HG02623 (cell line): ENCODE results near the gene XRCC3.
"Not testable (repeated sequence)": the region's sequence is repeated elsewhere in the genome, so short reads cannot be mapped to it uniquely, and the experiment has no call there.

ENCODE experiments used
- ATAC-seq: cut with Tn5 transposase; IDR thresholded peaks from one replicate; pipeline ENCODE4 v1.9.1; 2021; ENCODE audit warnings: moderate library complexity; ENCODE audit not compliant: unreplicated experiment

Gene XRCC3

DNA sequence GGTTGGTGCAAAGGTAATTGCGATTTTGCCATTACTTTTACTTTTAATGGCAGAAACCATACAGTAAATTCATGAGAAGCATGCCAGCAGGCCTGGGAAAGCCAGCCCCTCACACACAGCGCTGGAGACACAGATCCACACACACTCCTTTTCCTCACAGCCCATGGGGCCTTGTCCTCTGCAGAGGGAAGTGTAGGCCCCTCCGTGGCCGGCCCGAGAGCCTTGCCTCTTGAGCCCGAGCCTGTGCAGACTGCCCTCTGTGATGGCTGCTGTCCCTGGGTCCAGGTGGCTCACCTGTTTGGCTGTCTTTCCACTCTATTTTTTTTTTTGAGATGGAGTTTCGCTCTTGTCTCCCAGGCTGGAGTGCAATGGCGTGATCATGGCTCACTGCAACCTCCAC lies 39.3 kb downstream of the XRCC3 start:
- ATAC-seq, result no peak

DNA sequence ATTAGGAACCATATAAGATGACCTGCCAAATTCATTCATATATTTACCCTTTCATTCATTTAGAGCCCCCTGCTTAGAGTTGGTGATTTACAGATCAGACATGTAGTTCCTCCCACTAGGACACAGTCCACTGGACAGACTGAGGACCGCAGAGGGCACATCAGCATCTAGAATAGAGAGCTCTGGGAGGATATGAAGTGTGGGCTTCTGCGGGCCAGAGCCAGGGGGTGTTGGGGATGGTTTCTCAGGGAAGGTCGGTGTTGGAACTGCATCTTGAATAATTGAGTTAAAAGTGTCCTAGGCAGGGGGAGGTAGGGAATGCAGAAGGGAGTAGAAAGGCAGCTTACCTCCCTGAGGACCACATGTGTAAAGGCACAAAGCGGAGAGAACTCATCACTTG lies 43.3 kb downstream of the XRCC3 start:
- ATAC-seq, result no peak

- ATAC-seq, result no peak
Measured at GRCh38 chr14:103669370-103669769, 45.9 kb downstream of the XRCC3 start.

- ATAC-seq, result no peak
Measured at GRCh38 chr14:103668117-103668516, 47.1 kb downstream of the XRCC3 start.

DNA sequence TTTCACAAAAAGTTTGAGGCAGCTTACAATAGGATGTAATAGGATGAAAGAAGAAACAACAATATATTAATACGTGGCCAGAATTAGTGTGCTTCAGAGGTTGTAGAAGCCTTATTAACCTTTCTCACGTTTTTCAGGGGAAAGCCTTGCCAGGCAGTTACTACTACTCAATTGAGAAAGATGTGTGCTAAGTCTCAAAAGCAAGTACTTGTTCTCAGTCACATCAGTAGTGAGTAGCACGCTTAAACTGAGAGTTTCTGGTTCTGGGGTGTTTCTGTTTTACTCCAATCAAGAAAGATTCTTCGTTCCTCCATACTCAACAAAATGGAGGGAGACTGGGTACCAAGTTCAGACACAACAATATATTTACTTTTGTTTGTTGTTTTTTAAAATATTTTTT lies 47.6 kb downstream of the XRCC3 start:
- no peak for ATAC-seq

GRCh38 chr14:103663506-103663905 lies 51.7 kb downstream of the XRCC3 start:
- no peak for ATAC-seq

DNA sequence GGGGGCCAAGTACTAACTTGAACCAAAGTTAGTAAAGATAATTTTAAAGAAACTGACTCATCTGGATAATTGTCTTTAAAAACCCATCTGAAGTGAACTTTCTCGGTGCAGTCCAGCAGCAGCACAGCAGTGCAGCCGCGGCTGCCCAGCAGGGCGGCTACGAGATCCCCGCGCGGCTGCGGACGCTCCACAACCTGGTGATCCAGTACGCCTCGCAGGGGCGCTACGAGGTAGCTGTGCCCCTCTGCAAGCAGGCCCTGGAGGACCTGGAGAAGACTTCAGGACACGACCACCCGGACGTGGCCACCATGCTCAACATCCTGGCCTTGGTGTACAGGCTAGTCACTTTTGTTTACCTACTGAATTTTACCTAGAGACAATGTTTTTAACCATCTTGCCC lies 52.7 kb downstream of the XRCC3 start:
- no peak for ATAC-seq

GRCh38 chr14:103662029-103662428 lies 53.2 kb downstream of the XRCC3 start:
- no peak for ATAC-seq

DNA sequence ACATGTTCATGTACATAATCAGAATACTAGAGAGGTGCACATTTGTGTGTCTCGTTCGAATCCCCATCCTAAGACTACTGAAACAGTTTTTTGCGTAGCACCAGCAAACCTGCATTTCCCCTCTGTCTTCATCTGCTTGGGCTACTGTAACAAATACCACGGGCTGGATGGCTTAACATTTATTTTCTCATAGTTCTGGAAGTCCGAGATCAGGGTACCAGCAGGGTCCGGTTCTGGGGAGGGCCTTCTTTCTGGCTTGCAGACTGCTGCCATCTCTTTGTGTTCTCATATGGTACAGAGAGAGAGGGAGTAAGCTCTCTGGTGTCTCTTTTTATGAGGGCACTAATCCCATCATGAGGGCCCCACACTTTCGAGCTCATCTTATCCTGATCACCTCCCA lies 55.6 kb downstream of the XRCC3 start:
- no peak for ATAC-seq

- no peak for ATAC-seq
Measured at GRCh38 chr14:103657471-103657870, 57.8 kb downstream of the XRCC3 start.

DNA sequence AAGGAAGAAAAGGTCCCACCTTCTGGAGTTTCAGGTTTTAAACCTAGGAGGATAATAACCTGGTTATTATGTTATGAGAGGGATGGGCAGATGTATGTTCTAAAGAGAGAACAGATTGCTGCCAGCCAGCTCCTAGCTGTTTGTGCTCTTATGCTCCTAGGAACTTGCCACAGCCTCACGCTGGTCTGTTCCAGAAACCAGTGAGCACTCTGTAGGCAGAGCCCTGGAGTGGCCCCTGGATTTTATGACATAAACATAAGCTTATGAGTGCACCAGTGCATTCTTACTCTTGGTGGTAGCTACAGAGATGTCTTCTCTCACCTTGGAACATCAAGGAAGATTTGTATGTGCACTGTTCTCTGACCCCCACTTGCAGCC lies 58.5 kb downstream of the XRCC3 start:
- no peak for ATAC-seq

DNA sequence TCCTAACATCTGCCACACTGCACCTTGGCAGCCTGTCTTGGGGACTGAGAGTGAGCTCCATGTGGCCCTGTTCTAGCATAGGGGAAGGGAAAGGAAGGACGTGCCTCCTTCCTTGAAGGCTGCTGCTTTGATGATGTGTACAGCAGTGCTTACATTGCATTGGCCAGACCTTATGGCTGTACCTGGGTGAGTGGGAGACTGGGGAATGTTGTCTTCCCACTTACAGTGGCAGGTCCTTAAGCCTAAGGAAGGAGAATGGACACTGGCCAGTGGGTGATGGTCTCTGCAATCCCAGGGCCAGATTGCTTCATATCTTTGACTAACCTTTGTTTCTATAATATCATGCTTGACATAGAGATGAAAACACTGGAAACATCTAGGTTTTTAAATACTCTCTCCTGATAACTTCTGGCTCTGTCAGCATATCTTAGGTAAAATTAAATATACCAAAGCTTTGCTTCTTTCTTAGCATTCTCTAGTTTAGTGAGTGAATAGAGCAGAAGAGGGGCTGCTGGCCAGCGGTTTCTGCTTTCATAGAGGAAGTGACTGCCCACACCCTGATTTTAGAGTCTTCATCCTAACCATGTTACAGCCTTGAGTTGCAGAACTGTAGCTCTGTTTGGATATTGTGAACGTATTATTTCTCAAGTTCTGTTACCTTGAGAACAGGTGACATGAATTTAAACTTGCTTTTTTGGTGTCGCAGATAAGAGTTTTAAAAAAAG lies 59.1 kb downstream of the XRCC3 start:
- ATAC-seq, result no peak

- ATAC-seq, result no peak
Measured at GRCh38 chr14:103654619-103655018, 60.6 kb downstream of the XRCC3 start.

DNA sequence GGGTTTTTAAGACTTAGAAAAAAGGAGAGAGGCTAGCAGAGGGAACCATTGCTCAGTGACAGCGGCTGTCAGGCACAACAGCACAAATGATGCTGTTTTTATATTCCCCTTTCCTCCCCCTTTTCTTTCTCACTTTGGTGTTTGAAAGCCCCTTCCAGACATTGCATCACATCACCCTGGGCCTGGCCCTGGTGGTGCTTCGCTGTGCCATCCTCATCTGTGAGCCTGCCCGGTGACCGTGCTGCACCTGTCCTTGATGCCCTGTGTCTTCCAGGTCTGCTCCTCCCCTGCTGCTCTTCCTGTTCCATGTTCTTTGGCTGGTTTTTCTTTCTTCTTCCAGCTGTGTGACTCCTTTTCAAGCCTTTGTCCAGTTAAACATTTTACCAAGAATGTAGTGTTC lies 61.4 kb downstream of the XRCC3 start:
- no peak for ATAC-seq

GRCh38 chr14:103653336-103653735 lies 61.9 kb downstream of the XRCC3 start:
- not testable (repeated sequence) for ATAC-seq

- no peak for ATAC-seq
Measured at GRCh38 chr14:103652806-103653205, 62.4 kb downstream of the XRCC3 start.

GRCh38 chr14:103651585-103651984 lies 63.7 kb downstream of the XRCC3 start:
- ATAC-seq, result no peak

DNA sequence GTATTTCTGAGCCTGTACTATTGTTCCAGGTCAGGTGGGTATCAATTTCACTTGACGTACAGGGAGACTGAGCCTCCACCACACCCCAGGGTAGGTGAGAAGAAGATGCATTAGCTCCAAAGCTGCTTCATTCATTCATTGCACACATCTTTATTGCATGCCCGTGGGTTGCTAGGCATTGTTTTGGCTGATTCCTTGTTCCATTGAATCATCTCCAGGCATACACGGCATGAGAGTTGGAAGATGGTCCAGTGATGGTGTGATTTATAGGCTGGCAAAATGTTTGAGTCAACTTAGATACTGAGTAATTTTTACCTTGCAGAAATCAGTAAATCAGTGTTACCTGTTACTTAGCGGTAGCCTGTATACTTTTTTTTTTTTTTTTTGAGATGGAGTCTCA lies 65.0 kb downstream of the XRCC3 start:
- ATAC-seq, result no peak

DNA sequence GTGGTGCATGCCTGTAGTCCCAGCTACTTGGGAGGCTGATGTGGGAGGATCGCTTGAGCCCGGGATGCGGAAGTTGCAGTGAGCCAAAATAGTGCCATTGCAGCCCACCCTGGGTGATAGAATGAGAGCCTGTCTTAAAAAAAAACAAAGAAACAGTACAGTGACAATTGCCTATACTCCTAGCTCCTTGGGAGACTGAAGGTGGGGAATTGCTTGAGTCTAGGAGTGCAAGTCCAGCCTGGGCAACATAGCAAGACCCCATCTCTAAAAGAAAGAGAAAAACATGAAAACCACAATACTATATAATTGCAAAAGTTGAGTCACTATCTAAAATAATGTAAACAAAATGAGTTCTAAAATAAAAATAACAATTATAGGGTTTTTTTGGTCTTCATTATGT lies 66.2 kb downstream of the XRCC3 start:
- no peak for ATAC-seq
